AG09309 (cell line): ENCODE data around the gene PRDM4.

Source experiments
- DNase-seq: peaks from one replicate; pipeline ENCODE4 v3.0.0-alpha.2; 2010; ENCODE audit warnings: low read depth
- H3K4me3 ChIP-seq: 2 replicates; pipeline ENCODE4 v1.5.1; 2011; ENCODE audit warnings: mild to moderate bottlenecking, low read depth, low read length, moderate library complexity; ENCODE audit not compliant: control insufficient read depth
- CTCF ChIP-seq: IDR thresholded peaks from 2 replicates; pipeline ENCODE4 v1.5.1; 2011; ENCODE audit warnings: mild to moderate bottlenecking, low read depth, low read length, inconsistent platforms; ENCODE audit not compliant: insufficient read depth, control insufficient read depth; ENCODE audit errors: missing control alignments

Gene PRDM4

GRCh38 chr12:107782067-107782466 is 21.1 kb upstream of the PRDM4 start:
- no peak overlapping the region for H3K4me3 ChIP-seq
- DNase-seq: no peak
- no peak for TF ChIP-seq CTCF

GRCh38 chr12:107780298-107780697 is 19.4 kb upstream of the PRDM4 start:
- H3K4me3 ChIP-seq: no peak overlapping the region
- no peak for DNase-seq
- TF ChIP-seq CTCF: no peak

DNA sequence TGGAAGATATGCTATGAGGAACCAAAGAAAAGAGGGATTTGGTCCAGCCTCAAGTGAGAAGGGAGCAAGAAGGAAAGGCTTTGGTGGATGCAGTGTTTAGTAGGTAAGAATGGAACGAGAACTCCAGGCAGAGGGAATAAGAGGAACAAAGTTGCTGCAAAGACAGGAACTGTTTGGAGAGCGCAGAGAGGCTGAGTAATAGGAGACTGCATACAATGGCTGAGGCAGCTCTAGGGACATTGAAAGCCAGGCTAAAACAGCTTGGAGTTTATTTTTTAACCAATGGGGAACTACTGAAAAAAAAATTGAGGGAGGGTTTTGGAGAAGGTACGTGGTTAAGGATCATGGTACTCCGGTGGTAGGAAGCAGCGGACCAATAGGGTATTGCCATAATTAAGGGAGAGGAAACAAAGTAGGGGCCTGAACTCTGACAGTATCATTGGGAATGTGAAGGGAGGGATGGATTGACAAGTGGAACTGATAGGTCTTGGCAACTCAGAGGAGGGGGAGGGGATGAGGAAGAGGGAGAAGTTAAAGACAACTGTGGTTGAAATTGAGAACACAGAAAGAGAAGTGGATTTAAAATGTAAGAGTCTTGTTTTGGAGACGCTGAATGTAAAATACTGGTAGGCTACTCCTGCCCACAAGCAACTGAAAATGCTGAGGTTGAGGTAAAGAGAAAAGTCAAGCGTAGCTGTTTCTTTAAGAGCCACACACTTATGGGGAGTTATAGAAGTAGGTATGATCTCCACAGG is 18.3 kb upstream of the PRDM4 start:
- no peak overlapping the region for H3K4me3 ChIP-seq
- DNase-seq: no peak
- TF ChIP-seq CTCF: no peak

DNA sequence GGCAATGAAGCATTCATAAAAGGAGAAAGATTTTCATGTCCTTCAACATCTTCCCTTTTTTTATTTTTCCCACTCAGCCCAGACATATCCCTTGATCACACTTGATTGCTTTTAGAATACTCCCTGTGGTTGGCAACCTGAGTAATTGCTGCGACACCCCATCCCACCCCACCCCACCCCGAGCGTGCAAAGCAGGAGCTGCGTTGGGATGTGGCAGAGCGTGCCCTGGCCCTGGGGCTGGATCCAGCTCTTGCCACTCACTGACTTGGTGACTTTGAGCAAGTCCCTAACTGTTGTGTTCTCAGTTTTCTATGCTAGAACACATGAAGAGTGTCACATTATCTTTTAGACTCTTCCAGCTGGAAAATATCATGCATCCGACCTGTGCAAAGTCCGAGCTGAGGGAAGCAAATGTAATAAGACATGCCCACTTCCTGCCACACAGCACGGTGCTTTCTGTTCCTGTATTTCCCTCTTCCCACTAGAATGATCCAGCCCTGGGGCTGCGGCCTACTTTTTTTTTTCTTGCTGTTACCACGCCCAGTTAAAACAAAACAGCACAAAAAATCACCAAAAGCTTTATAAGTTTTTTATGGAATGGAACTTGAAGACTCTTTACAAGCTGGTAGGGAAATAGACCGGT is 17.6 kb upstream of the PRDM4 start:
- H3K4me3 ChIP-seq: no peak overlapping the region
- TF ChIP-seq CTCF: no peak
- no peak for DNase-seq

DNA sequence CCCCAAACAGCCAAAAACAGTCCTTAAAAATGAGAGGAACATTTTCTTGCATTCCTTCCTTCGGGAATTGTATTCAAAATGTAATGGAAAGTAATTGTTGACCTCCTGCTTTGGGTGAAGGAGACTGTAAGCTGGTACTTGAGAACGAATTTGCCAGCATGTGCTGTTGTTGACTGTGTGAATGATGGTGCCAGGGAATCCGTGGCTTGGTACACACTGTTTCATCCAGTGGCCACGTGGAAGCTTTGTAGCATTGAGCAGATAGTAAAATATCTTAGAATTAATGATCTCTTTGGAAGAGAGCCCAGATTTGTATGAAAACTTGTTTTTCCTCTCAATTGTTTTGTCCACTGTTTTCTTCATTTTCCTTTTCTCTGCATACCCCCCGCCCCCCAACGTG is 15.2 kb upstream of the PRDM4 start:
- no peak for DNase-seq

DNA sequence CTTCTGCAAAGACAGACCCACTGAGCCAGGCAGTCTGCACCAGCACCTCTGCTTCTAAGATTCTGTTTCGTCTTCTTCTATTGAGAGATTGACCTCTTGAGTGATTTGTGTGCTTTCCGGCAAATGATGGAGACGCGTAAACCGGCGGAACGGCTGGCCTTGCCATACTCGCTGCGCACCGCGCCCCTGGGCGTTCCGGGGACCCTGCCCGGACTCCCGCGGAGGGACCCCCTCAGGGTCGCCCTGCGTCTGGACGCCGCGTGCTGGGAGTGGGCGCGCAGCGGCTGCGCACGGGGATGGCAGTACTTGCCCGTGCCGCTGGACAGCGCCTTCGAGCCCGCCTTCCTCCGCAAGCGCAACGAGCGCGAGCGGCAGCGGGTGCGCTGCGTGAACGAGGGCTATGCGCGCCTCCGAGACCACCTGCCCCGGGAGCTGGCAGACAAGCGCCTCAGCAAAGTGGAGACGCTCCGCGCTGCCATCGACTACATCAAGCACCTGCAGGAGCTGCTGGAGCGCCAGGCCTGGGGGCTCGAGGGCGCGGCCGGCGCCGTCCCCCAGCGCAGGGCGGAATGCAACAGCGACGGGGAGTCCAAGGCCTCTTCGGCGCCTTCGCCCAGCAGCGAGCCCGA is 14.3 kb upstream of the PRDM4 start:
- no peak overlapping the region for H3K4me3 ChIP-seq
- no peak for DNase-seq

More for the DNA sequence above, 15.2 kb upstream of the PRDM4 start:
- H3K4me3 ChIP-seq: no peak overlapping the region
- no peak for TF ChIP-seq CTCF

More for the DNA sequence above, 14.3 kb upstream of the PRDM4 start:
- no peak for TF ChIP-seq CTCF
